GM23338 (cell line): ENCODE results near the gene SOX13. TPM values are rescaled to one million over a fixed set of nuclear protein-coding genes. Genes with fewer than 3 reads are reported as not detected.

ENCODE experiments used
- ATAC-seq: fragments of 200-7000 bp; cut with Tn5 transposase; 3 replicates; pipeline ENCODE4 v1.9.1; 2020
- DNase-seq: peaks from one replicate; pipeline ENCODE4 v3.0.0-alpha.2; 2015; ENCODE audit warnings: low spot score
- H2AFZ ChIP-seq: fragments of 200-600 bp; sonication (generic); 2 replicates; pipeline ENCODE4 v1.8.0; 2016; ENCODE audit warnings: antibody characterized with exemption, mild to moderate bottlenecking, moderate library complexity
- H3F3A ChIP-seq: fragments of 200-600 bp; sonication (generic); replicated peaks from 2 replicates; pipeline ENCODE4 v1.8.0; 2017; ENCODE audit warnings: antibody characterized with exemption, mixed run types, low read depth
- H3K27ac ChIP-seq: fragments of 200-600 bp; sonication (generic); 2 replicates; pipeline ENCODE4 v1.6.1; 2016; ENCODE audit warnings: low read depth
- H3K27me3 ChIP-seq: fragments of 200-600 bp; sonication (generic); 2 replicates; pipeline ENCODE4 v1.8.0; 2016; ENCODE audit warnings: mild to moderate bottlenecking, mixed run types, moderate library complexity; ENCODE audit not compliant: insufficient read depth
- H3K36me3 ChIP-seq: fragments of 200-600 bp; sonication (generic); 2 replicates; pipeline ENCODE4 v1.8.0; 2016; ENCODE audit warnings: mild to moderate bottlenecking; ENCODE audit not compliant: insufficient read depth
- H3K4me1 ChIP-seq: fragments of 200-600 bp; sonication (generic); 2 replicates; pipeline ENCODE4 v1.8.0; 2016; ENCODE audit warnings: mild to moderate bottlenecking, moderate library complexity; ENCODE audit not compliant: insufficient read depth
- H3K4me2 ChIP-seq: fragments of 200-600 bp; sonication (generic); 2 replicates; pipeline ENCODE4 v1.7.1; 2017; ENCODE audit warnings: mixed run types
- H3K4me3 ChIP-seq: fragments of 200-600 bp; sonication (generic); 2 replicates; pipeline ENCODE4 v1.6.1; 2016; ENCODE audit warnings: mixed run types
- H3K79me2 ChIP-seq: fragments of 200-600 bp; sonication (generic); replicated peaks from 2 replicates; pipeline ENCODE4 v1.8.0; 2017; ENCODE audit warnings: mild to moderate bottlenecking; ENCODE audit not compliant: insufficient read depth
- H3K9me2 ChIP-seq: fragments of 200-600 bp; sonication (generic); 2 replicates; pipeline ENCODE4 v1.8.0; 2017; ENCODE audit not compliant: insufficient read depth
- H4K20me1 ChIP-seq: fragments of 200-600 bp; sonication (generic); replicated peaks from 2 replicates; pipeline ENCODE4 v1.8.0; 2017; ENCODE audit warnings: mild to moderate bottlenecking; ENCODE audit not compliant: insufficient read depth
- H3K27ac Mint-ChIP-seq: 2 replicates; pipeline ENCODE4 v1.8.0; 2020; ENCODE audit warnings: inconsistent platforms, mild to moderate bottlenecking, moderate library complexity, mixed read lengths
- H3K27me3 Mint-ChIP-seq: 3 replicates; pipeline ENCODE4 v1.8.0; 2022; ENCODE audit warnings: low read depth, mild to moderate bottlenecking, moderate library complexity, mixed read lengths, inconsistent platforms; ENCODE audit not compliant: insufficient read depth, poor library complexity
- H3K36me3 Mint-ChIP-seq: 3 replicates; pipeline ENCODE4 v1.8.0; 2021; ENCODE audit warnings: low read depth, mild to moderate bottlenecking, inconsistent platforms, moderate library complexity, mixed read lengths
- H3K4me1 Mint-ChIP-seq: 3 replicates; pipeline ENCODE4 v1.8.0; 2020; ENCODE audit warnings: mild to moderate bottlenecking, inconsistent platforms, mixed read lengths
- H3K4me3 Mint-ChIP-seq: 3 replicates; pipeline ENCODE4 v1.8.0; 2021; ENCODE audit warnings: moderate library complexity, mild to moderate bottlenecking, inconsistent platforms, mixed read lengths
- H3K9me3 Mint-ChIP-seq: 3 replicates; pipeline ENCODE4 v1.8.0; 2020; ENCODE audit warnings: moderate library complexity, mild to moderate bottlenecking, inconsistent platforms, mixed read lengths
- CREB1 ChIP-seq: fragments of 250-450 bp; sonication (Bioruptor Pico); IDR thresholded peaks from 2 replicates; pipeline ENCODE4 v1.5.0; 2020; ENCODE audit warnings: low read depth, mild to moderate bottlenecking, moderate library complexity
- EZH2phosphoT487 ChIP-seq: fragments of 200-600 bp; sonication (generic); IDR thresholded peaks from one replicate; pipeline ENCODE4 v1.8.1; 2018; ENCODE audit warnings: antibody characterized with exemption; ENCODE audit not compliant: unreplicated experiment
- JUNB ChIP-seq: IDR thresholded peaks from one replicate; pipeline ENCODE4 v1.6.1; 2016; ENCODE audit warnings: antibody characterized with exemption; ENCODE audit not compliant: unreplicated experiment
- NANOG ChIP-seq: IDR thresholded peaks from 2 replicates; pipeline ENCODE4 v1.6.1; 2016; ENCODE audit warnings: antibody characterized with exemption, borderline replicate concordance
- POLR2AphosphoS5 ChIP-seq: IDR thresholded peaks from 2 replicates; pipeline ENCODE4 v1.6.1; 2016; ENCODE audit warnings: antibody characterized with exemption, low read depth
- STAT1 ChIP-seq: IDR thresholded peaks from one replicate; pipeline ENCODE4 v1.6.1; 2016; ENCODE audit warnings: antibody characterized with exemption; ENCODE audit not compliant: unreplicated experiment
- ZNF114 ChIP-seq: fragments of 250-450 bp; sonication (Bioruptor Pico); IDR thresholded peaks from 2 replicates; pipeline ENCODE4 v1.5.0; 2020; ENCODE audit warnings: mild to moderate bottlenecking, moderate library complexity
- ZNF331 ChIP-seq: fragments of 250-450 bp; sonication (Bioruptor Pico); IDR thresholded peaks from 2 replicates; pipeline ENCODE4 v1.5.0; 2020; ENCODE audit warnings: low read depth, mild to moderate bottlenecking, moderate library complexity
- polyA plus RNA-seq: library from polyadenylated mRNA; unstranded; fragments of >200 nt; fragmentation: Nextera tagmentation; extraction: Ambion mirVana; gene quantifications from 2 replicates; pipeline ENCODE4 v1.2.1, GENCODE V29; 2016
- total RNA-seq: library from RNA; depleted of rRNA; stranded (reverse); fragments of >200 nt; shearing (Covaris generic); gene quantifications from 2 replicates; pipeline ENCODE4 v1.2.3, GENCODE V29; 2014
- TF ChIP-seq, protein P1 (sequence below): IDR thresholded peaks from one replicate; pipeline ENCODE4 v1.6.1; 2018; ENCODE audit warnings: antibody characterized with exemption; ENCODE audit not compliant: unreplicated experiment
- TF ChIP-seq, protein P2 (sequence below): IDR thresholded peaks from 2 replicates; pipeline ENCODE4 v1.6.1; 2016; ENCODE audit warnings: antibody characterized with exemption
- TF ChIP-seq, protein P3 (sequence below): fragments of 250-450 bp; sonication (Bioruptor Pico); IDR thresholded peaks from 2 replicates; pipeline ENCODE4 v1.5.0; 2020; ENCODE audit warnings: mild to moderate bottlenecking, moderate library complexity
- TF ChIP-seq, protein P4 (sequence below), 2 experiments: fragments of 200-600 bp in 1 of 2; sonication (generic) in 1 of 2; conservative IDR thresholded peaks; 2 replicates each; pipeline versions ENCODE4 v1.5.1 to v1.6.1; 2016 to 2017; ENCODE audit warnings: antibody characterized with exemption in 2 of 2, low read depth in 2 of 2, mild to moderate bottlenecking in 2 of 2, moderate library complexity in 1 of 2

Gene SOX13
- total and polyA plus RNA-seq, 2 experiments from 2014 or later: 28.6 to 123 TPM

DNA sequence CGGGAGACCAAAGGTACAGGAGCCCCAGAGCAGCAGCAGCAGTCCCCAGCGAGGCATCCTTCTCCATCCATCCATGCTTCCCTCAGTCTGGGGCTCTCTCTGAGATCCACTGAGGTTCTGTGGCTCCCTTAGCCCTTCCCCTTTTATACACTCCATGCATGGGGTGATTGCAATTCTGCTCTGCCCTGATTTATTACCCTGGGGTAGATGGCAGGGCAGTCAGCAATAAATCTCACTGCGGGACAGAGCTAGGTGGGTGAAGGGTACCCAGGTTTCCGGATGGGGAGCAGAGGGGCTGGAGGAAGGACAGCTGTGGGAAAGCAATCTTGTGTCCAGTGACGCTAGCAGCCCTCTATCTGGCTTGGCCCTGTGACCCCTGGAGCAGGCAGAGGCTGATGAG, 93.3 kb downstream of the SOX13 start, which contains the start of gene REN (continued):
- TF ChIP-seq, protein P1, sequence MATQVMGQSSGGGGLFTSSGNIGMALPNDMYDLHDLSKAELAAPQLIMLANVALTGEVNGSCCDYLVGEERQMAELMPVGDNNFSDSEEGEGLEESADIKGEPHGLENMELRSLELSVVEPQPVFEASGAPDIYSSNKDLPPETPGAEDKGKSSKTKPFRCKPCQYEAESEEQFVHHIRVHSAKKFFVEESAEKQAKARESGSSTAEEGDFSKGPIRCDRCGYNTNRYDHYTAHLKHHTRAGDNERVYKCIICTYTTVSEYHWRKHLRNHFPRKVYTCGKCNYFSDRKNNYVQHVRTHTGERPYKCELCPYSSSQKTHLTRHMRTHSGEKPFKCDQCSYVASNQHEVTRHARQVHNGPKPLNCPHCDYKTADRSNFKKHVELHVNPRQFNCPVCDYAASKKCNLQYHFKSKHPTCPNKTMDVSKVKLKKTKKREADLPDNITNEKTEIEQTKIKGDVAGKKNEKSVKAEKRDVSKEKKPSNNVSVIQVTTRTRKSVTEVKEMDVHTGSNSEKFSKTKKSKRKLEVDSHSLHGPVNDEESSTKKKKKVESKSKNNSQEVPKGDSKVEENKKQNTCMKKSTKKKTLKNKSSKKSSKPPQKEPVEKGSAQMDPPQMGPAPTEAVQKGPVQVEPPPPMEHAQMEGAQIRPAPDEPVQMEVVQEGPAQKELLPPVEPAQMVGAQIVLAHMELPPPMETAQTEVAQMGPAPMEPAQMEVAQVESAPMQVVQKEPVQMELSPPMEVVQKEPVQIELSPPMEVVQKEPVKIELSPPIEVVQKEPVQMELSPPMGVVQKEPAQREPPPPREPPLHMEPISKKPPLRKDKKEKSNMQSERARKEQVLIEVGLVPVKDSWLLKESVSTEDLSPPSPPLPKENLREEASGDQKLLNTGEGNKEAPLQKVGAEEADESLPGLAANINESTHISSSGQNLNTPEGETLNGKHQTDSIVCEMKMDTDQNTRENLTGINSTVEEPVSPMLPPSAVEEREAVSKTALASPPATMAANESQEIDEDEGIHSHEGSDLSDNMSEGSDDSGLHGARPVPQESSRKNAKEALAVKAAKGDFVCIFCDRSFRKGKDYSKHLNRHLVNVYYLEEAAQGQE: no peak
- TF ChIP-seq STAT1 (no peak), JUNB (no peak), EZH2phosphoT487 (no peak), POLR2AphosphoS5 (no peak), ZNF114 (CRISPR knock-in tag) (no peak)
- TF ChIP-seq, protein P2, sequence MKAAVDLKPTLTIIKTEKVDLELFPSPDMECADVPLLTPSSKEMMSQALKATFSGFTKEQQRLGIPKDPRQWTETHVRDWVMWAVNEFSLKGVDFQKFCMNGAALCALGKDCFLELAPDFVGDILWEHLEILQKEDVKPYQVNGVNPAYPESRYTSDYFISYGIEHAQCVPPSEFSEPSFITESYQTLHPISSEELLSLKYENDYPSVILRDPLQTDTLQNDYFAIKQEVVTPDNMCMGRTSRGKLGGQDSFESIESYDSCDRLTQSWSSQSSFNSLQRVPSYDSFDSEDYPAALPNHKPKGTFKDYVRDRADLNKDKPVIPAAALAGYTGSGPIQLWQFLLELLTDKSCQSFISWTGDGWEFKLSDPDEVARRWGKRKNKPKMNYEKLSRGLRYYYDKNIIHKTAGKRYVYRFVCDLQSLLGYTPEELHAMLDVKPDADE: no peak

DNA sequence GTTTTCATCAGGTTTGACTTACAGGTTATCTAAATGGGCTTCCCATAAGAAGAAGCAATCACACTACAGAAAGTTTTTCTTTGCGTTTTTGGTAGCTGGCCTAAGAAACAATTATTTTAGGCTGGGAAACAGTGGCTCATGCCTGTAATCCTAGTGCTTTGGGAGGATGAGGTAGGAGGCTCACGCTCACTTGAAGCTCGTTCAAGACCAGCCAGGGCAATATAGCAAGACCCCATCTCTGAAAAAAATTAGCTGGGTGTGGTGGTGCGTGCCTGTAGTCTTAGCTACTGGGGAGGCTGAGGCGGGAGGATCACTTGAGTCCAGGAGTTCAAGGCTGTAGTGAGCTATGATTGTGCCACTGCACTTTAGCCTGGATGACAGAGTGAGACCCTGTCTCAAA, 94.8 kb downstream of the SOX13 start:
- Mint-ChIP-seq H3K27me3 (peaks cover 10% of the 10 kb centered on the region), H3K4me3 (no peak overlapping the region), H3K36me3 (peaks cover 8% of the 10 kb centered on the region; the same call in 2 of the 3 replicates), H3K27ac (no peak overlapping the region), H3K9me3 (peaks cover 38% of the 10 kb centered on the region), H3K4me1 (no peaks in the 10 kb centered on the region)
- Histone ChIP-seq H3K9me2 (0 out of 2 replicates have a peak, but pooled peaks cover 5% of the 10 kb centered on the region), H3F3A (no peaks in the 10 kb centered on the region), H3K27me3 (no peaks in the 10 kb centered on the region), H3K4me1 (no peaks in the 10 kb centered on the region), H3K36me3 (0 out of 2 replicates have a peak, but pooled peaks cover 5% of the 10 kb centered on the region), H3K4me3 (no peak overlapping the region), H4K20me1 (no peaks in the 10 kb centered on the region), H3K4me2 (no peak overlapping the region), H2AFZ (no peak overlapping the region), H3K79me2 (no peaks in the 10 kb centered on the region), H3K27ac (no peak overlapping the region)
- ATAC-seq (no peak), DNase-seq (no peak)
- TF ChIP-seq CREB1 (no peak), NANOG (no peak), STAT1 (no peak), JUNB (no peak), ZNF331 (CRISPR knock-in tag) (no peak), EZH2phosphoT487 (no peak)
- TF ChIP-seq, protein P3, sequence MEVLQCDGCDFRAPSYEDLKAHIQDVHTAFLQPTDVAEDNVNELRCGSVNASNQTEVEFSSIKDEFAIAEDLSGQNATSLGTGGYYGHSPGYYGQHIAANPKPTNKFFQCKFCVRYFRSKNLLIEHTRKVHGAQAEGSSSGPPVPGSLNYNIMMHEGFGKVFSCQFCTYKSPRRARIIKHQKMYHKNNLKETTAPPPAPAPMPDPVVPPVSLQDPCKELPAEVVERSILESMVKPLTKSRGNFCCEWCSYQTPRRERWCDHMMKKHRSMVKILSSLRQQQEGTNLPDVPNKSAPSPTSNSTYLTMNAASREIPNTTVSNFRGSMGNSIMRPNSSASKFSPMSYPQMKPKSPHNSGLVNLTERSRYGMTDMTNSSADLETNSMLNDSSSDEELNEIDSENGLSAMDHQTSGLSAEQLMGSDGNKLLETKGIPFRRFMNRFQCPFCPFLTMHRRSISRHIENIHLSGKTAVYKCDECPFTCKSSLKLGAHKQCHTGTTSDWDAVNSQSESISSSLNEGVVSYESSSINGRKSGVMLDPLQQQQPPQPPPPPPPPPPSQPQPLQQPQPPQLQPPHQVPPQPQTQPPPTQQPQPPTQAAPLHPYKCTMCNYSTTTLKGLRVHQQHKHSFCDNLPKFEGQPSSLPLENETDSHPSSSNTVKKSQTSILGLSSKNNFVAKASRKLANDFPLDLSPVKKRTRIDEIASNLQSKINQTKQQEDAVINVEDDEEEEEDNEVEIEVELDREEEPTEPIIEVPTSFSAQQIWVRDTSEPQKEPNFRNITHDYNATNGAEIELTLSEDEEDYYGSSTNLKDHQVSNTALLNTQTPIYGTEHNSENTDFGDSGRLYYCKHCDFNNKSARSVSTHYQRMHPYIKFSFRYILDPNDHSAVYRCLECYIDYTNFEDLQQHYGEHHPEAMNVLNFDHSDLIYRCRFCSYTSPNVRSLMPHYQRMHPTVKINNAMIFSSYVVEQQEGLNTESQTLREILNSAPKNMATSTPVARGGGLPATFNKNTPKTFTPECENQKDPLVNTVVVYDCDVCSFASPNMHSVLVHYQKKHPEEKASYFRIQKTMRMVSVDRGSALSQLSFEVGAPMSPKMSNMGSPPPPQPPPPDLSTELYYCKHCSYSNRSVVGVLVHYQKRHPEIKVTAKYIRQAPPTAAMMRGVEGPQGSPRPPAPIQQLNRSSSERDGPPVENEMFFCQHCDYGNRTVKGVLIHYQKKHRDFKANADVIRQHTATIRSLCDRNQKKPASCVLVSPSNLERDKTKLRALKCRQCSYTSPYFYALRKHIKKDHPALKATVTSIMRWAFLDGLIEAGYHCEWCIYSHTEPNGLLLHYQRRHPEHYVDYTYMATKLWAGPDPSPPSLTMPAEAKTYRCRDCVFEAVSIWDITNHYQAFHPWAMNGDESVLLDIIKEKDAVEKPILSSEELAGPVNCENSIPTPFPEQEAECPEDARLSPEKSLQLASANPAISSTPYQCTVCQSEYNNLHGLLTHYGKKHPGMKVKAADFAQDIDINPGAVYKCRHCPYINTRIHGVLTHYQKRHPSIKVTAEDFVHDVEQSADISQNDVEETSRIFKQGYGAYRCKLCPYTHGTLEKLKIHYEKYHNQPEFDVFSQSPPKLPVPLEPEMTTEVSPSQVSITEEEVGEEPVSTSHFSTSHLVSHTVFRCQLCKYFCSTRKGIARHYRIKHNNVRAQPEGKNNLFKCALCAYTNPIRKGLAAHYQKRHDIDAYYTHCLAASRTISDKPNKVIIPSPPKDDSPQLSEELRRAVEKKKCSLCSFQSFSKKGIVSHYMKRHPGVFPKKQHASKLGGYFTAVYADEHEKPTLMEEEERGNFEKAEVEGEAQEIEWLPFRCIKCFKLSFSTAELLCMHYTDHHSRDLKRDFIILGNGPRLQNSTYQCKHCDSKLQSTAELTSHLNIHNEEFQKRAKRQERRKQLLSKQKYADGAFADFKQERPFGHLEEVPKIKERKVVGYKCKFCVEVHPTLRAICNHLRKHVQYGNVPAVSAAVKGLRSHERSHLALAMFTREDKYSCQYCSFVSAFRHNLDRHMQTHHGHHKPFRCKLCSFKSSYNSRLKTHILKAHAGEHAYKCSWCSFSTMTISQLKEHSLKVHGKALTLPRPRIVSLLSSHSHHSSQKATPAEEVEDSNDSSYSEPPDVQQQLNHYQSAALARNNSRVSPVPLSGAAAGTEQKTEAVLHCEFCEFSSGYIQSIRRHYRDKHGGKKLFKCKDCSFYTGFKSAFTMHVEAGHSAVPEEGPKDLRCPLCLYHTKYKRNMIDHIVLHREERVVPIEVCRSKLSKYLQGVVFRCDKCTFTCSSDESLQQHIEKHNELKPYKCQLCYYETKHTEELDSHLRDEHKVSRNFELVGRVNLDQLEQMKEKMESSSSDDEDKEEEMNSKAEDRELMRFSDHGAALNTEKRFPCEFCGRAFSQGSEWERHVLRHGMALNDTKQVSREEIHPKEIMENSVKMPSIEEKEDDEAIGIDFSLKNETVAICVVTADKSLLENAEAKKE (CRISPR knock-in tag): no peak
- TF ChIP-seq, protein P4, sequence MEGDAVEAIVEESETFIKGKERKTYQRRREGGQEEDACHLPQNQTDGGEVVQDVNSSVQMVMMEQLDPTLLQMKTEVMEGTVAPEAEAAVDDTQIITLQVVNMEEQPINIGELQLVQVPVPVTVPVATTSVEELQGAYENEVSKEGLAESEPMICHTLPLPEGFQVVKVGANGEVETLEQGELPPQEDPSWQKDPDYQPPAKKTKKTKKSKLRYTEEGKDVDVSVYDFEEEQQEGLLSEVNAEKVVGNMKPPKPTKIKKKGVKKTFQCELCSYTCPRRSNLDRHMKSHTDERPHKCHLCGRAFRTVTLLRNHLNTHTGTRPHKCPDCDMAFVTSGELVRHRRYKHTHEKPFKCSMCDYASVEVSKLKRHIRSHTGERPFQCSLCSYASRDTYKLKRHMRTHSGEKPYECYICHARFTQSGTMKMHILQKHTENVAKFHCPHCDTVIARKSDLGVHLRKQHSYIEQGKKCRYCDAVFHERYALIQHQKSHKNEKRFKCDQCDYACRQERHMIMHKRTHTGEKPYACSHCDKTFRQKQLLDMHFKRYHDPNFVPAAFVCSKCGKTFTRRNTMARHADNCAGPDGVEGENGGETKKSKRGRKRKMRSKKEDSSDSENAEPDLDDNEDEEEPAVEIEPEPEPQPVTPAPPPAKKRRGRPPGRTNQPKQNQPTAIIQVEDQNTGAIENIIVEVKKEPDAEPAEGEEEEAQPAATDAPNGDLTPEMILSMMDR (conservative IDR thresholded peaks at IDR 0.05; ENCODE audit: low read depth in 2 of 2): no peak
- TF ChIP-seq, protein P2: no peak
